K562 (cell line): ENCODE data around the gene SFTPB. TPM values are rescaled to one million over a fixed set of nuclear protein-coding genes. Genes with fewer than 3 reads are reported as not detected.

ENCODE experiments used
- EP300 ChIP-seq: IDR thresholded peaks from 2 replicates; pipeline ENCODE4 v1.6.1; 2012; ENCODE audit warnings: low read length, improper control_type of control experiment
- FUS ChIP-seq: fragments of 200-400 bp; formaldehyde crosslinking; optimal IDR thresholded peaks from 2 replicates; pipeline ENCODE3; 2017; ENCODE audit warnings: low read depth, low read length
- MAZ ChIP-seq, 2 experiments: fragments of 450-650 bp in 1 of 2; sonication (generic) in 1 of 2; formaldehyde crosslinking; IDR thresholded peaks in 1 of 2; conservative IDR thresholded peaks in 1 of 2; 2 replicates each; pipeline versions ENCODE4 v1.4.0 to v1.5.0; 2020; ENCODE audit warnings: mild to moderate bottlenecking in 1 of 2, missing genetic modification reagents in 1 of 2
- NONO ChIP-seq, 2 experiments: fragments of 200-400 bp in 1 of 2; fragments of 450-650 bp in 1 of 2; formaldehyde crosslinking in 1 of 2; IDR thresholded peaks; 2 replicates each; pipeline ENCODE4 v1.6.1; 2017; ENCODE audit warnings: low read depth in 2 of 2, mild to moderate bottlenecking in 2 of 2, moderate library complexity in 2 of 2, low read length in 1 of 2
- POU5F1 ChIP-seq: fragments of 150-350 bp; IDR thresholded peaks from 2 replicates; pipeline ENCODE4 v1.6.1; 2014; ENCODE audit warnings: borderline replicate concordance, low read length, low read depth, mild to moderate bottlenecking; ENCODE audit not compliant: partially characterized antibody
- TAL1 ChIP-seq: fragments of 450-650 bp; IDR thresholded peaks from 2 replicates; pipeline ENCODE4 v1.6.1; 2016; ENCODE audit warnings: mild to moderate bottlenecking
- TBP ChIP-seq: optimal IDR thresholded peaks from 2 replicates; pipeline ENCODE3; 2011; ENCODE audit warnings: low read depth, low read length, improper control_type of control experiment
- ZBTB17 ChIP-seq: fragments of 450-650 bp; formaldehyde crosslinking; IDR thresholded peaks from 2 replicates; pipeline ENCODE4 v1.4.0; 2020; ENCODE audit warnings: mild to moderate bottlenecking
- ZEB2 ChIP-seq: fragments of 450-650 bp; IDR thresholded peaks from 2 replicates; pipeline ENCODE4 v1.6.1; 2016
- ZFPM2 ChIP-seq: fragments of 250-450 bp; sonication (Bioruptor Pico); IDR thresholded peaks from 2 replicates; pipeline ENCODE4 v1.5.1; 2022; ENCODE audit warnings: mild to moderate bottlenecking
- polyA plus RNA-seq, 8 experiments: library from polyadenylated mRNA; depleted of rRNA in 4 of 8; stranded (reverse) in 5 of 8; unstranded in 3 of 8; fragments of >200 nt; fragmentation: Nextera tagmentation in 2 of 8; fragmentation: Illumina TruSeq in 1 of 8; extraction: Ambion mirVana in 2 of 8; extraction: Trizol in 1 of 8; gene quantifications; 2 replicates each; pipeline versions ENCODE4 v1.2.1 to v1.2.3, GENCODE V29; 2011 to 2014; ENCODE audit warnings: inconsistent platforms in 1 of 8, missing spikeins in 1 of 8
- total RNA-seq, 7 experiments: library from RNA; depleted of rRNA in 6 of 7; stranded (reverse); fragments of >200 nt in 6 of 7; fragmentation: Illumina TruSeq in 2 of 7; extraction: Trizol in 2 of 7; gene quantifications; 2 replicates each; pipeline versions ENCODE4 v1.2.1 to v1.2.3, GENCODE V29; 2011 to 2021; ENCODE audit warnings: low replicate concordance in 1 of 7
- TF ChIP-seq, protein P1 (sequence below): sonication (generic); formaldehyde crosslinking; IDR thresholded peaks from 2 replicates; pipeline ENCODE4 v1.8.1; 2023; ENCODE audit warnings: mild to moderate bottlenecking, missing genetic modification reagents
- TF ChIP-seq, protein P2 (sequence below): fragments of 250-450 bp; sonication (Bioruptor Pico); IDR thresholded peaks from 2 replicates; pipeline ENCODE4 v1.5.1; 2021; ENCODE audit warnings: mild to moderate bottlenecking

SFTPB gene
- total and polyA plus RNA-seq, 9 of the 15 experiments (the other 6 are each of a cell fraction or from before 2014, with no cell fraction given): 0.03 to 7.0 TPM; not detected in 7

- no peak for TF ChIP-seq ZFPM2 (CRISPR knock-in tag)
- no peak for TF ChIP-seq POU5F1
- TF ChIP-seq NONO (IDR thresholded peaks at IDR 0.05; ENCODE audit: low read depth in 2 of 2, low read length in 1 of 2): no peak
- TF ChIP-seq EP300: 0 out of 2 replicates have a peak, but pooled peaks have one; percentile 10
- TF ChIP-seq, protein P1, sequence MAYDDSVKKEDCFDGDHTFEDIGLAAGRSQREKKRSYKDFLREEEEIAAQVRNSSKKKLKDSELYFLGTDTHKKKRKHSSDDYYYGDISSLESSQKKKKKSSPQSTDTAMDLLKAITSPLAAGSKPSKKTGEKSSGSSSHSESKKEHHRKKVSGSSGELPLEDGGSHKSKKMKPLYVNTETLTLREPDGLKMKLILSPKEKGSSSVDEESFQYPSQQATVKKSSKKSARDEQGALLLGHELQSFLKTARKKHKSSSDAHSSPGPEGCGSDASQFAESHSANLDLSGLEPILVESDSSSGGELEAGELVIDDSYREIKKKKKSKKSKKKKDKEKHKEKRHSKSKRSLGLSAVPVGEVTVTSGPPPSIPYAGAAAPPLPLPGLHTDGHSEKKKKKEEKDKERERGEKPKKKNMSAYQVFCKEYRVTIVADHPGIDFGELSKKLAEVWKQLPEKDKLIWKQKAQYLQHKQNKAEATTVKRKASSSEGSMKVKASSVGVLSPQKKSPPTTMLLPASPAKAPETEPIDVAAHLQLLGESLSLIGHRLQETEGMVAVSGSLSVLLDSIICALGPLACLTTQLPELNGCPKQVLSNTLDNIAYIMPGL (CRISPR knock-in tag): no peak
- TF ChIP-seq MAZ (CRISPR knock-in tag; conservative IDR thresholded peaks at IDR 0.05 in 1 of 2, IDR thresholded peaks at IDR 0.05 in 1 of 2): 0 out of 4 replicates have a peak, but pooled peaks of 1 of the 2 experiments have one; percentile 24
- no peak for TF ChIP-seq FUS
- TF ChIP-seq ZBTB17 (CRISPR knock-in tag): no peak
- no peak for TF ChIP-seq ZEB2
- TF ChIP-seq TBP: no peak
- TF ChIP-seq, protein P2, sequence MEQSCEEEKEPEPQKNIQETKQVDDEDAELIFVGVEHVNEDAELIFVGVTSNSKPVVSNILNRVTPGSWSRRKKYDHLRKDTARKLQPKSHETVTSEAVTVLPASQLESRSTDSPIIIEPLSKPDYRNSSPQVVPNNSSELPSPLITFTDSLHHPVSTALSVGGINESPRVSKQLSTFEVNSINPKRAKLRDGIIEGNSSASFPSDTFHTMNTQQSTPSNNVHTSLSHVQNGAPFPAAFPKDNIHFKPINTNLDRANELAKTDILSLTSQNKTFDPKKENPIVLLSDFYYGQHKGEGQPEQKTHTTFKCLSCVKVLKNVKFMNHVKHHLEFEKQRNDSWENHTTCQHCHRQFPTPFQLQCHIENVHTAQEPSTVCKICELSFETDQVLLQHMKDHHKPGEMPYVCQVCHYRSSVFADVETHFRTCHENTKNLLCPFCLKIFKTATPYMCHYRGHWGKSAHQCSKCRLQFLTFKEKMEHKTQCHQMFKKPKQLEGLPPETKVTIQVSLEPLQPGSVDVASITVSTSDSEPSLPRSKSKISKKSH (CRISPR knock-in tag): no peak
- TF ChIP-seq TAL1: 0 out of 2 replicates have a peak, but pooled peaks have one; percentile 9
Observed at GRCh38 chr2:85707304-85707703, 39.3 kb upstream of the SFTPB start (continued).
